Measurements from ENCODE around the gene CAMK2D.

- TF ChIP-seq CTCF (IDR thresholded peaks at IDR 0.05; ENCODE audit: poor library complexity), result no peak
- no peak for TF ChIP-seq EZH2 (IDR thresholded peaks at IDR 0.05; ENCODE audit: borderline replicate concordance)
Observed at GRCh38 chr4:113440371-113440770, 321.2 kb downstream of the CAMK2D start.

Measured in hepatocyte (in vitro differentiated cells).